Cardiac septum (tissue), 1 donor: Measurements from ENCODE around the gene ZNF503. TPM values are rescaled to one million over a fixed set of nuclear protein-coding genes. Genes with fewer than 3 reads are reported as not detected.
A peak's percentile ranks its signal among the peaks of the same experiment; 100 is the strongest.

Experiments used
- DNase-seq: peaks from one replicate; pipeline ENCODE4 v3.0.0-alpha.2; 2020; ENCODE audit warnings: low spot score
- intact Hi-C: fragments of 100-400 bp; cut with DNase I; formaldehyde crosslinking; loops from one replicate; pipeline ENCODE4 v1.14.0; 2022
- long read RNA-seq: library from polyadenylated mRNA; unstranded; transcript quantifications from one replicate; pipeline ENCODE4 v2.0.0, GENCODE V29; 2021
- total RNA-seq: library from RNA; stranded (reverse); fragmentation: NEBNext Ultra II Directional; extraction: Animal tissue kit (Norgen Biotek cat#: 25700); gene quantifications from one replicate; pipeline ENCODE4 v1.2.1, GENCODE V29; 2021
- donor health status: DM: no; HTN: no; CAD: no.

The ZNF503 gene
- 3.3 TPM for total RNA-seq
- long read RNA-seq, partial matches to known transcripts, result 0 of 8 reads
- long read RNA-seq, other reads (novel, unspliced or antisense), result 7 of 8 reads

- peak; percentile 97 for DNase-seq
- intact Hi-C loops, result loop anchor here (2.0 to 10.0 kb wide), 5 partner anchors 193 to 1145 kb away; no protein-coding TSS in a partner anchor
Observed at GRCh38 chr10:75401569-75402485, at the start of gene ZNF503. TSS of gene ZNF503 (minus strand) at chr10:75401764. CDS start at chr10:75401419, 345 bp downstream.

GRCh38 chr10:75450644-75451640 is 49.4 kb upstream of the ZNF503 start:
- intact Hi-C loops, result no loop called here
- DNase-seq, result no peak

GRCh38 chr10:75450075-75450445 is 48.5 kb upstream of the ZNF503 start:
- no peak for DNase-seq
- intact Hi-C loops, result no loop called here

- intact Hi-C loops, result no loop called here
- DNase-seq, result no peak
Observed at GRCh38 chr10:75449382-75450074, 48.0 kb upstream of the ZNF503 start.

GRCh38 chr10:75448166-75448565 is 46.6 kb upstream of the ZNF503 start:
- no peak for DNase-seq
- intact Hi-C loops, result no loop called here

- no peak for DNase-seq
- intact Hi-C loops, result no loop called here
Observed at GRCh38 chr10:75446508-75446907, 44.9 kb upstream of the ZNF503 start.

GRCh38 chr10:75444781-75445386 is 43.3 kb upstream of the ZNF503 start:
- DNase-seq, result no peak
- intact Hi-C loops, result no loop called here

- no peak for DNase-seq
- intact Hi-C loops, result no loop called here
Observed at GRCh38 chr10:75443362-75443761, 41.8 kb upstream of the ZNF503 start.

- DNase-seq, result no peak
- intact Hi-C loops, result no loop called here
Observed at GRCh38 chr10:75441682-75442081, 40.1 kb upstream of the ZNF503 start.

GRCh38 chr10:75441196-75441595 is 39.6 kb upstream of the ZNF503 start:
- intact Hi-C loops, result no loop called here
- DNase-seq, result no peak

- DNase-seq, result no peak
- intact Hi-C loops, result no loop called here
Observed at GRCh38 chr10:75440271-75440793, 38.8 kb upstream of the ZNF503 start.

- DNase-seq, result no peak
- intact Hi-C loops, result no loop called here
Observed at GRCh38 chr10:75439811-75440210, 38.2 kb upstream of the ZNF503 start.

- no peak for DNase-seq
- intact Hi-C loops, result no loop called here
Observed at GRCh38 chr10:75438275-75438674, 36.7 kb upstream of the ZNF503 start.

- intact Hi-C loops, result no loop called here
- no peak for DNase-seq
Observed at GRCh38 chr10:75437693-75438092, 36.1 kb upstream of the ZNF503 start.

GRCh38 chr10:75436896-75437295 is 35.3 kb upstream of the ZNF503 start:
- DNase-seq, result no peak
- intact Hi-C loops, result no loop called here

GRCh38 chr10:75435291-75435690 is 33.7 kb upstream of the ZNF503 start:
- DNase-seq, result no peak
- intact Hi-C loops, result no loop called here

- DNase-seq, result no peak
- intact Hi-C loops, result no loop called here
Observed at GRCh38 chr10:75434291-75434690, 32.7 kb upstream of the ZNF503 start.

- DNase-seq, result no peak
- intact Hi-C loops, result no loop called here
Observed at GRCh38 chr10:75433216-75433615, 31.7 kb upstream of the ZNF503 start.

GRCh38 chr10:75432763-75433162 is 31.2 kb upstream of the ZNF503 start:
- intact Hi-C loops, result no loop called here
- DNase-seq, result no peak
